ENCODE data around the gene APOBEC3G.
"Not testable (repeated sequence)": the region's sequence is repeated elsewhere in the genome, so short reads cannot be mapped to it uniquely, and the experiment has no call there.

The APOBEC3G gene

DNA sequence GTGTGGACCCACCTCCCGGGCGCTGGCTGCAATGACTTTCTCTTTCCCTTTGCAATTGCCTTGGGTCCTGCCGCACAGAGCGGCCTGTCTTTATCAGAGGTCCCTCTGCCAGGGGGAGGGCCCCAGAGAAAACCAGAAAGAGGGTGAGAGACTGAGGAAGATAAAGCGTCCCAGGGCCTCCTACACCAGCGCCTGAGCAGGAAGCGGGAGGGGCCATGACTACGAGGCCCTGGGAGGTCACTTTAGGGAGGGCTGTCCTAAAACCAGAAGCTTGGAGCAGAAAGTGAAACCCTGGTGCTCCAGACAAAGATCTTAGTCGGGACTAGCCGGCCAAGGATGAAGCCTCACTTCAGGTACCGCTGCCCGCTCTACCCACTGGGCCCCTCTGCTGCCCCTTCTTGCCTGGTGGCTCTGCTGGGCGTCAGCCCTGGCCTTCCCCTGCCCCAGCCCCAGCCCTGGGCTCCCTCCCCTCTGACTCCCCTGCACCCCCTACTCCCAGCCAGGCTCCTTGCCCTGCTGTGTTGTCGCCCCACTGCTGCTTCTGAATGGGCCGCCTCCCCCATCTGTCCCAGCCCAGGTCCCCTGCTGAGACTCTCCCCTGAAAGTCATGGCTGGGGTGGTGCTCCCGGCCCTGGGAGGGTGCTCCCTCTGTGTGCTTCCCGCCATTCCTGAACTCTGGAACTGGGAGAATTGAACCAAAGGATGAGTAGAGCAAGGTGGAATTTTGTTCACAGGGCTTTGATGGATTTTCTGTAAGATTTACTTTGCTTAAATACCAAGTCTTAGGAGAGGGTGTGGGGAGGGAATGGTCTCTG, at the start of gene APOBEC3G:
TSS of gene APOBEC3G (plus strand) at position 250 of the 815 bp plus-strand sequence. CDS start at position 337, 87 bp downstream.
- peak; percentile 14 for DNase-seq (ENCODE audit: low read depth)

GRCh38 chr22:39027717-39028116, 49.4 kb upstream of the APOBEC3G start:
- DNase-seq (ENCODE audit: low read depth) = no peak

DNA sequence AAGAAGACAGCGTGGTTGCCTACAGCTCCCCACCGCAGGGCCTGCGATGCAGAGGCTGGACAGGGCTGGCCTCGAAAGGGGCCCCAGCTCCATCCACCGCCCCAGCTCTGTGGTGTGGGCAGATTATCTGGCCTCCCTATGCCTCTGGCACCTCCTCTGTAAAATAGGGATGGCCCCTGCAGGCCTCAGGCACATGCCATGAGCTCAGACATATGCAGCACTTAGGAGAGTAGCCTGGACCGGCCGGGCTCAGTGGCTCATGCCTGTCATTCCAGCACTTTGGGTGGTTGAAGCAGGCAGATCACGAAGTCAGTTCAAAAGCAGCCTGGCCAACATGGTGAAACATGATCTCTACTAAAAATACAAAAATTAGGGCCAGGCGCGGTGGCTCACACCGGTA, 48.8 kb upstream of the APOBEC3G start:
- DNase-seq (ENCODE audit: low read depth) = no peak

GRCh38 chr22:39029227-39029626, 47.8 kb upstream of the APOBEC3G start:
- DNase-seq (ENCODE audit: low read depth) = no peak

GRCh38 chr22:39030705-39031104, 46.4 kb upstream of the APOBEC3G start:
- no peak for DNase-seq (ENCODE audit: low read depth)

DNA sequence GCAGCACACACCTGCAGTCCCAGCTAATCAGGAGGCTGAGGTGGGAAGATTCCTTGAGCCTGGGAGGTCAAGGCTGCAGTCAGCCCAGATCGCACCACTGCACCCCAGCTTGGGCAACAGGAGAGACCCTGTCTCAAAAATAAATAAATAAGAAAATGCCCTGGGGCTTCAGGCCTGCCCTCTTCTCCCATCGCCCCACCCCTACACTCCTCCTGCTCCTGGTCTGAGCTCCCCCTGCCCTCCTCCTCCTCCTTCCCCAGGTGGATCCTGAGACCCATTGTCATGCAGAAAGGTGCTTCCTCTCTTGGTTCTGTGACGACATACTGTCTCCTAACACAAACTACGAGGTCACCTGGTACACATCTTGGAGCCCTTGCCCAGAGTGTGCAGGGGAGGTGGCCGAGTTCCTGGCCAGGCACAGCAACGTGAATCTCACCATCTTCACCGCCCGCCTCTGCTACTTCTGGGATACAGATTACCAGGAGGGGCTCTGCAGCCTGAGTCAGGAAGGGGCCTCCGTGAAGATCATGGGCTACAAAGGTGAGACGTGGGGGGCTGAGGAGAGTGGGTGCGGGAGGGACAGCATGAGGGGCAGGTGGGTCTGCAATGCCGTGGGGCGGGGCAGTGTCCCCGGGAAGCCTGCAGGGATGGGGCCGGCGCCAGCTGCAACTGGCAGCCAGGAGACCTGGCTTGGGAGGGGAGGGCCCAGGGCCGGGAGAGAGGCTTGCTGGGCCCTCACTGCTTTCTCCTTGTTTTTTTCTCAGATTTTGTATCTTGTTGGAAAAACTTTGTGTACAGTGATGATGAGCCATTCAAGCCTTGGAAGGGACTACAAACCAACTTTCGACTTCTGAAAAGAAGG, 45.4 kb upstream of the APOBEC3G start:
- not testable (repeated sequence) for DNase-seq (ENCODE audit: low read depth)

- DNase-seq (ENCODE audit: low read depth) = not testable (repeated sequence)
These were observed 40.0 kb upstream of the APOBEC3G start for GRCh38 chr22:39037071-39037470.

DNA sequence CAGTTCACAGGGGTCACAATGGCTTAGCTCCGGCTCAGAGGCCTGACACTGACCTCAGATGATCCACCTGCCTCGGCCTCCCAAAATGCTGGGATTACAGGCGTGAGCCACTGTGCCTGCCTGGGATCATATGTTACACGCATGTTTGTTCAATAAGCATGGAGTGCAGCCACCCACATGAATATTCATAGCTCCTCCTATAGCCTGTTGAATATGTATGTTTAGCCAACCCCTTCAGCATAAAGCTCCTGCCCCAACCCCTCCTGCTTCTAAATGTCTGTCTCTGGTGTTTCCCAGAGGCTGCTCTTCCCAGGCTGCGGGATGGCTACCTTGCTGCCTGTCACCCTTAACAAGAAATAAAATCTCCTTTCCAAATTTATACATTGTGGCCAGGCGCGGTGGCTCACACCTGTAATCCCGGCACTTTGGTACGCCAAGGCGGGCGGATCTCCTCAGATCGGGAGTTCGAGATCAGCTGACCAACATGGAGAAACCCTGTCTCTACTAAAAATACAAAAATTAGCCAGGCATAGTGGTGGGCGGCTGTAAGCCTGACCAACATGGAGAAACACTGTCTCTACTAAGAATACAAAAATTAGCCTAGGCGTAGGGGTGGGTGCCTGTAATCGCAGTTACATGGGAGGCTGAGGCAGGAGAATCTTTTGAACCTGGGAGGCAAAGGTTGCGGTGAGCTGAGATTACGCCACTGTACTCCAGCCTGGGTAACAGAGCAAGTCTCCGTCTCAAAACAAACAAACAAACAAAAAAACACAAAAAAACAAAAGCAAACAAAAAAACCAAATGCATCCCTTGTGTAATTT, 37.6 kb upstream of the APOBEC3G start:
- no peak for DNase-seq (ENCODE audit: low read depth)

DNA sequence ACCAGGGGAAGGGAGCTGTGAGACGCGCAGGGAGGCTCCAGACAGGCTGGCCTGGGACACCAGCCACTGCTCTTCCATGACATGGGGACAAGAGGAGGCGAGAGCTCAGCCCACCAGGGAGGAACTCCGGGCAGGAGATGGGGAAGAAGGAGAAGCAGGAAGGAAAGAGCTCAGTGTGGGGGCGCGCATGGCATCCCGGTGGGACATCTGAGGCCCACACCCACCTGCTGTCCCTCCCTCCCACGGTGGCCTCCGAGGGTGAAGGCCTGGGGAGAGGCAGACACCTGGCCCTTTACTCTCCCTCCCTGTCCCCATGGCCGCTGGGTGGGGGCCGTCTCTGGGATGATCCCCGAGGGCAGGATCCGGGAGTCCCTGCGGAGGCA, 36.9 kb upstream of the APOBEC3G start:
- DNase-seq (ENCODE audit: low read depth) = not testable (repeated sequence)

GRCh38 chr22:39040538-39041296, 36.4 kb upstream of the APOBEC3G start, which contains the start of gene APOBEC3F:
TSS of gene APOBEC3F (plus strand) at chr22:39040864. CDS start at chr22:39040961, 97 bp downstream.
- DNase-seq (ENCODE audit: low read depth) = peak; percentile 10

DNA sequence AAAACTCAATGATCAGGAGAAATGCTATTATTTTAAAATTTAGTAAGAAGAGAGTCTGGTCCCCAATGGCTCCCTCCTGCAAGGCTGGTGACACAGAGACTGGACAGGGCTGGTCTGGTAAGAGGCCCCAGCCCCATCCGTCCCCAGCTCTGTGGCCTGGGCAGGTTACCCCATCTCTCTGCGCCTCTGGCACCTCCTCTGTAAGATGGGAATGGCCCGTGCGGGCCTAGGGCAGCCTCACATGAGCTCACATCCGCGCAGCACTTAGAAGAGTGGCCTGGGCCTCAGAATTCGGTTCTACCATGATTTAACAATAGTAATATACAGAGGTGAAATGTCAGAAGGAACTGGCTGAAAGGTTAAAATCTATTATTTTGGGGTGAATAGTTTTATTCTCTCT, 35.2 kb upstream of the APOBEC3G start:
- no peak for DNase-seq (ENCODE audit: low read depth)

GRCh38 chr22:39043063-39043462, 34.0 kb upstream of the APOBEC3G start:
- not testable (repeated sequence) for DNase-seq (ENCODE audit: low read depth)

DNA sequence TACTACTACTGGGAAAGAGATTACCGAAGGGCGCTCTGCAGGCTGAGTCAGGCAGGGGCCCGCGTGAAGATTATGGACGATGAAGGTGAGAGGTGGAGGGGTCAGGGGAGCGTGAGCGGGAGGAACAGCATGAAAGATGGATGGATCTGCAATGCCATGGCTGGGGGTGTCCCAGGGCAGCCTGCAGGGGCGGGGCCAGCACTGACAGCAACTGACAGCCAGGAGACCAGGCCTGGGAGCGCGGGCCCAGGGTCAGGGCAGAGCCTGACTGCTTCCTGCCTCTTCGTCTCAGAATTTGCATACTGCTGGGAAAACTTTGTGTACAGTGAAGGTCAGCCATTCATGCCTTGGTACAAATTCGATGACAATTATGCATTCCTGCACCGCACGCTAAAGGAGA, 31.9 kb upstream of the APOBEC3G start:
- not testable (repeated sequence) for DNase-seq (ENCODE audit: low read depth)

- DNase-seq (ENCODE audit: low read depth) = not testable (repeated sequence)
These were observed 27.6 kb upstream of the APOBEC3G start for GRCh38 chr22:39049486-39049885.

DNA sequence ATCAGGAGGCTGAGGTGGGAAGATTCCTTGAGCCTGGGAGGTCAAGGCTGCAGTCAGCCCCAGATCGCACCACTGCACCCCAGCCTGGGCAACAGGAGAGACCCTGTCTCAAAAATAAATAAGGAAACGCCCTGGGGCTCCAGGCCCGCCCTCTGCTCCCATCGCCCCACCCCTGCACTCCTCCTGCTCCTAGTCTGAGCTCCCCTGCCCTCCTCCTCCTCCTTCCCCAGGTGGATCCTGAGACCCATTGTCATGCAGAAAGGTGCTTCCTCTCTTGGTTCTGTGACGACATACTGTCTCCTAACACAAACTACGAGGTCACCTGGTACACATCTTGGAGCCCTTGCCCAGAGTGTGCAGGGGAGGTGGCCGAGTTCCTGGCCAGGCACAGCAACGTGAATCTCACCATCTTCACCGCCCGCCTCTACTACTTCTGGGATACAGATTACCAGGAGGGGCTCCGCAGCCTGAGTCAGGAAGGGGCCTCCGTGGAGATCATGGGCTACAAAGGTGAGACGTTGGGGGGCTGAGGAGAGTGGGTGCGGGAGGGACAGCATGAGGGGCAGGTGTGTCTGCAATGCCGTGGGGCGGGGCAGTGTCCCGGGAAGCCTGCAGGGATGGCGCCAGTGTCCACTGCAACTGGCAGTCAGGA, 25.1 kb upstream of the APOBEC3G start:
- DNase-seq (ENCODE audit: low read depth) = not testable (repeated sequence)

GRCh38 chr22:39055658-39056057, 21.4 kb upstream of the APOBEC3G start:
- DNase-seq (ENCODE audit: low read depth) = no peak

GRCh38 chr22:39061290-39061689, 15.8 kb upstream of the APOBEC3G start:
- not testable (repeated sequence) for DNase-seq (ENCODE audit: low read depth)

GRCh38 chr22:39061951-39062350, 15.1 kb upstream of the APOBEC3G start:
- not testable (repeated sequence) for DNase-seq (ENCODE audit: low read depth)

DNA sequence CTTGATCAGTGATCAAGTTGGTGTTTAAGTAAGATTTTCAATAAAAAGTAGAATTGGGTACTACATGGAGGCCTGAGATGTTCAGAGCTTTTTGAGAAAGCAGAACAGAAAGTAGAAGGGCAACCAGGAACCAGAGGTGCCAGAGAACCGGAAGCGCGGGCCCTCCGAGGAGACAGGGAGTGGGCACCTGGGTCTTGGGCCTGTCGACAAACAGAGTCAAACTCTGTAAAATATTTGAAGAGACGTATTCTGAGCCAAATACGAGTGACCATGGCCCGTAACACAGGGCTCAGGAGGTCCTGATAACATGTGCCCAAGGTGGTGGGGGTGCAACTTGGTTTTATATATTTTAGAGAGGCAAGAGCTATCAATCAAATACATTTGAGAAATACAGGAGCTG, 13.2 kb upstream of the APOBEC3G start:
- not testable (repeated sequence) for DNase-seq (ENCODE audit: low read depth)

DNA sequence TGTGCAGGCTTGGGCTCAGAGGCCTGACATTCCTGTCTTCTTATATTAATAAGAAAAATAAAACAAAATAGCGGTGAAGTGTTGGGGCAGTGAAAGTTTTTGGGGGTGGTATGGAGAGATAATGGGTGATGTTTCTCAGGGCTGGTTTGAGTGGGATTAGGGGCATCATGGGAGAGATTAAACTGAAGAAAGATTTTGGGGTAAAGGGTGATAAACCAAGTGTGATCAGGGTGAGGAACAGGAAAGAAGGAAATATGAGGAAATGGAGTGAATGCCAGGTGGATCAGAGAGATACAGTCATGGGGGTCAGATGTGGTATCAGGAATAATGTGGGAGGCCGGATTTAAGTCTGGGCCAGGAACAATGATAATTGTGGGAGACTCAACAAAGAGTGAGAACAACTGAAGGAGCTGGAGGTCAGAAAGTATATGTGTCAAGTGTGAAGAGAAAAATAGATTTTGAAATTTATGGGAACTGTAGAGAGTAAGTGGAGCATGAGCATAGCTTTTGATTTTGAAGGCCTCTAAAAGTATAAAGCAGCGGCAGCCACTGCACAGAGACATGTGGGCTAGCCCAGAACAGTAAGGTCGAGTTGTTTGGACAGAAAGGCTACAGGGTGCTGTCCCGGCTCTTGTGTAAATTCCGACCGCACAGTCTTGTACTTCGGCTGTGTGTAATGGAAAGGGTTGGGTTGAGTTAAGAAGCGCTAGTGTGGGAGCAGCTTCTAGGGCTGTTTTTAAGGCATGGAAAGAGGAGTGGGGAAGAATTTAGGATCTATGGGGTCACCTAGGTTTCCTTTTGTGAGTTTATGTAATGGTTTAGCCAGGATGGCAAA, 10.4 kb upstream of the APOBEC3G start:
- DNase-seq (ENCODE audit: low read depth) = not testable (repeated sequence)

Data from fibroblast of the conjunctiva (primary cell).